Amygdala (tissue), 56 donors: ENCODE measurements around the gene RBM12.
"Not testable (repeated sequence)": the region's sequence is repeated elsewhere in the genome, so short reads cannot be mapped to it uniquely, and the experiment has no call there.

Experiments used
- DNase-seq, 56 donors: peaks; one replicate each; lab custom pipeline; 2025; lab: John Stamatoyannopoulos, UW

Gene RBM12, protein sequence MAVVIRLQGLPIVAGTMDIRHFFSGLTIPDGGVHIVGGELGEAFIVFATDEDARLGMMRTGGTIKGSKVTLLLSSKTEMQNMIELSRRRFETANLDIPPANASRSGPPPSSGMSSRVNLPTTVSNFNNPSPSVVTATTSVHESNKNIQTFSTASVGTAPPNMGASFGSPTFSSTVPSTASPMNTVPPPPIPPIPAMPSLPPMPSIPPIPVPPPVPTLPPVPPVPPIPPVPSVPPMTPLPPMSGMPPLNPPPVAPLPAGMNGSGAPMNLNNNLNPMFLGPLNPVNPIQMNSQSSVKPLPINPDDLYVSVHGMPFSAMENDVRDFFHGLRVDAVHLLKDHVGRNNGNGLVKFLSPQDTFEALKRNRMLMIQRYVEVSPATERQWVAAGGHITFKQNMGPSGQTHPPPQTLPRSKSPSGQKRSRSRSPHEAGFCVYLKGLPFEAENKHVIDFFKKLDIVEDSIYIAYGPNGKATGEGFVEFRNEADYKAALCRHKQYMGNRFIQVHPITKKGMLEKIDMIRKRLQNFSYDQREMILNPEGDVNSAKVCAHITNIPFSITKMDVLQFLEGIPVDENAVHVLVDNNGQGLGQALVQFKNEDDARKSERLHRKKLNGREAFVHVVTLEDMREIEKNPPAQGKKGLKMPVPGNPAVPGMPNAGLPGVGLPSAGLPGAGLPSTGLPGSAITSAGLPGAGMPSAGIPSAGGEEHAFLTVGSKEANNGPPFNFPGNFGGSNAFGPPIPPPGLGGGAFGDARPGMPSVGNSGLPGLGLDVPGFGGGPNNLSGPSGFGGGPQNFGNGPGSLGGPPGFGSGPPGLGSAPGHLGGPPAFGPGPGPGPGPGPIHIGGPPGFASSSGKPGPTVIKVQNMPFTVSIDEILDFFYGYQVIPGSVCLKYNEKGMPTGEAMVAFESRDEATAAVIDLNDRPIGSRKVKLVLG

DNA sequence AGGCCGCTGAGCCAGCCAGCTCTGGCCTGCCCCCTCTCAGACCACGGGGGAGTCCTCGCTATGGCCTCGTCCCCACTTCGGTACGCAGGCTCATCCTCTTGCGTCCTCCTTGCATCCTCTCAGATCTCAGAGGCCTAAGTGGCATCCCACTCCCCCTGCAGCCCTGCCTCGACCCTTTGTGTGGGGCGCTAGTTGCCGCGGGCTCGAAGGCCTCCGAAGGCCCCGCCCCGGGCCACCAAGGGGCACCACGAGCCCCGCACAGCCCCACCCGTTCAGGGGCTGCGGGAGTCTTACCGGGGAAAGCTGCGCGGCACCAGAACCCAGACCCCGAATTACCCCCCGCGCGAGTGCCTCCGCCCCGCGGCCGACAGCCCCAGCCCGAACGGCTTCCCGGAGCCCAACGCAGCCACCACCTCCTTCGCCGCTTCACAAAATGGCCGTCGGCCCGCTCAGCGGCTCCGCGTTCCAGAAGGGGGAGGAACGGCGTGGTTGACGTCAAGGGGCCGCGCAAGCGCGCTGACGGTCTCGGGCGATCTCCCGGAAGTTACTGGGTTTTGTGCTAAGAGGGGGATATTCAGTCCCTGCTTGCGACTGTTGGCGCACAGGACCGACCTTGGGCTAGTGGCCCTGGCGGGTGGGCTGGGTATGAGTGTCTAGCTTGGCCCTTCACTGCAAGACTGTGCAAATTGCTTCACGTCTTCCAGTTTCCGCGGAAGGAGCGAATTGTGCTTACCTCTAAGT is at the start of gene RBM12, which contains the start of gene CPNE1:
Gene RBM12 (minus strand): TSS at position 435 of the 741 bp plus-strand sequence. CDS start 9,578 bp downstream, outside the sequence.
Gene CPNE1 (minus strand): TSS at position 435 of the 741 bp plus-strand sequence. CDS start 31,977 bp downstream, outside the sequence.
- peak; percentile 64 to 95 (median 88) for DNase-seq

DNA sequence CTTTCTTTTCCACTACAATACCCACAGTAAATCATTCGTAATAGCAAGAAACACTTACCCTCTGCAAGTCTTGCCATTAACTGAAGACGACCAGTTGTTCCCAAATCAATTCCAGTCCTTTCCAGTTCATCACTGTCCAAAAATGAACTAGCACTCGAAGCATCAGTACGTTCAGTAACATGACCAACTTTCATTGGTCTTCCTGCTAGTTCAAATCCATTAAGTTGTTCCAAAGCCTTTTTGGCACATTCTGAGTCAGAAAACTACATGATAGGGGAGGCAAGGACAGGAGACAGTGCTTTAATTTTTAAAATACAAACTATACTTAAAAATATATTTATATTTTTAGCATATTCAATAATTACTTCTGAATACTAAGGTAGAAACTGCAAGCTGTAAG is 49.4 kb upstream of the RBM12 start:
- DNase-seq: no peak

DNA sequence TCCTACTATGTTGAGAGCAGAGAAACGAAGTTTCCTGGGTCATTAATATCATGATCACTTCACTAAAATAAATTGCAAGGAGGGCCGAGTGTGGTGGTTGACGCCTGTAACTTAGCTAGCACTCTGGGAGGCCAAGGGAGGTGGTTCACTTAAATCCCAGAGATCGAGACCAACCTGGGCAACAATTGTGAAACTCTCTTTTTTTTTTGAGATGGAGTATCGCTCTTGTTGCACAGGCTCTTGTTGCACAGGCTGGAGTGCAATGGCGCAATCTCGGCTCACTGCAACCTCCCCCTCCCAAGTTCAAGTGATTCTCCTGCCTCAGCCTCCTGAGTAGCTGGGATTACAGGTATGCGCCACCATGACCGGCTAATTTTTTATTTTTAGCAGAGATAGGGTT is 48.4 kb upstream of the RBM12 start:
- DNase-seq: not testable (repeated sequence)

DNA sequence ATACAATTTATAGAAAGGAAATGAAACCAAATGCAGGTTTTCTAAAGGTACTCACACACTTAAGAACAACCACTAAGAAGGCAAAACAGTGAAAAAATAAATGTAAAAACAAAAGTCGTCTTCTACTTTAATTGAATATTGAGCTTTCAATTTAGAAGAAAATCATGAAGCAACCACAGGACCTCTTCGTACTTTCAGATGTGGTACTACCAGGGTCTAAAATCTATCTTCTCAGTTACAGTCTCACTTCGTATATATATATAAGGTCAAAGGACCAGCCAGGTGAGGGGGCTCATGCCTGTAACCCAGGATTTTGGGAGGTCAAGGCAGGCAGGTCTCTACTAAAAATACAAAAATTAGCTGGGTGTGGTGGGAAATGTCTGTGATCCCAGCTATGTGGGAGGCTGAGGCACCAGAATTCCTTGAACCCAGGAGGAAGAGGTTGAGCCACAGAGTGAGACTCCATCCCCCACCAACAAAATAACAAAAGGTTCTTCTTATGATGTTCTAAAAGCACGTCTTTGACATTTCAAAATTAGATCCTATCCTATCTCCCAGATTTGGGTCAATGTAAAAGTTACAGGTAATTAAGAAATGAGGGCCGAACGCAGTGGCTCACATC is 47.0 kb upstream of the RBM12 start:
- DNase-seq: no peak

DNA sequence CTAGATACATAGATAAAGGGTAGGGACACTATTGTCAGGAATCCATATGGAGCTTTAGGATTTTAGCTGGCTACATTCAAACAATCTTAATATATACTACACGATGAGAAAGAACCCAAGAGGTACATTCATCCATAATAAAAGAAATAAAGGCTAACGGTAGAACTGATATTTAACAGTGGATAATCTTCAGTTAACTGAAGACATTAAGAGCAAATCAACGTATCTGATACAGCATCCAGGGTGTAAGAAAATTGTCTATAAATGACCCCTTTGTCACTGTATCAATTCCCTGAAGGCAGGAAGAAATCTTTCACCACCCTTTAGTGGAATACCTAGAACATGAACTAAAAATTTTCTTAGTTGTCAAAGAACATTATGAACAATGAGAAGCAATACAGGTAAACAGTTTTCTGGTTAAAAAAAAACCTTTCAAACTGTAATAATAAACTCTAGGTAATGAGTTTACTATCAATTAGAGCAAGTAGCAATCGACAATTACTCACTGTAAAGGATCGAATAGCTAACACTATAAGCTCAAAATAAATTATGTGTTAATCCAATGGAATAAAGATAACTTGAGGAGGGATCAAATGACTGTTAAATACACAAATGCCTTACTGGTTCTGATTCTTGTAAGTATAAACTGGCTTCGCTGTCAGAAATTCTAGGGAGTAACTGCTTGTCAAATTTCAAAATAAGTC is 46.3 kb upstream of the RBM12 start:
- no peak for DNase-seq

DNA sequence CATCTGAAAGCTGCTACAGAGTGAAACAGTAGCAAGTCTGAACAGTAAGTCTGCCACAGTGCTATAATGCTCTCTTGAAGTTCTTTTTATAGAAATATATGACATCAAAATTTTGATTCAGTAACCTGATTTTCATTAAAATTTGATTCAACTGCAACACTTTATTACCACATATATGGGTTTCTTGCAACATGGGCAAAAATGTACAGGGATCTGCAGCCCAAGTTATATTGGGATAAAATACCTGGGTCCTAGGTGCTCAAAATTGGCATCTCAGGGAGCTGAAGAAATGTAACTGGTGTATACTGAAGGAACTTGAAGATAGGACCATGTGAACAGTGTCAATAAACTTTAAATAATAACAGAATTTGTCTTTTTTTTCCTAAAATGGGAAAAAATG is 45.3 kb upstream of the RBM12 start:
- DNase-seq: no peak

DNA sequence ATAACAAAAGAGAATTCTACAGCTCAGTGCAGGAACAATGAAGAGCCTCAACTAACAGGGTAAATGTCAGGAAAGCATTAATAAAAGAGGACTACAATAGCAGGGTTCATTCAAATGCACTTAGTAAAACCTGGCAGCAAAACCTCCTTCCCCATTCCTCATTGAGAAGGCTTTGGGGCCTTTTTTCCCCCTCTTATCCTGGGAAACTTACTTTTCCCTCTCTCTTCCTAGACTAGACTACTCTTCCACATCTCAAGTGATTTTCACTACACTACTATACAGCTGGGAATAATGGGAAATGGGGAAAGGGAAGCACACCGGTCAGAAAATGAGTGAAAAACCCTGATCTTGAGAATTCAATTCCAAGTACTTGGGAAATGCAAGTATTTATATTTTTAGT is 44.6 kb upstream of the RBM12 start:
- no peak for DNase-seq

DNA sequence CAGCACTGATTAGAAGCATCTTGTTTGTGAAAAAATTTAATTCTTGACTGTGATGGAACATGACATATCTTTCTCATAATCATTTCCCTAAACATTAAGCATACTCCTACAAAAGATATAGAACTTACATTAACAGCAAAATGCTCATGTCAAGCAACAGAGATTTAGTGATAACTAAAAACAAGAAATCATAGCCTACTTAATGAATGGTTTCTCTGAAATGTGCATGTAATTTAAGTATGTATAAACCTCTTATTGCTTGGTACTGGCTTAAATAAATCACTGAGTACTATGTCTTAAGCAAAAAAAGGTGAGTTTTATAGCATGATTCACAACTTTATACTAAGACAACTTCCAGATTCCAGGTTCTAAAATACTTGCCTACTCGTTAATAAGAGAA is 43.8 kb upstream of the RBM12 start:
- DNase-seq: no peak

DNA sequence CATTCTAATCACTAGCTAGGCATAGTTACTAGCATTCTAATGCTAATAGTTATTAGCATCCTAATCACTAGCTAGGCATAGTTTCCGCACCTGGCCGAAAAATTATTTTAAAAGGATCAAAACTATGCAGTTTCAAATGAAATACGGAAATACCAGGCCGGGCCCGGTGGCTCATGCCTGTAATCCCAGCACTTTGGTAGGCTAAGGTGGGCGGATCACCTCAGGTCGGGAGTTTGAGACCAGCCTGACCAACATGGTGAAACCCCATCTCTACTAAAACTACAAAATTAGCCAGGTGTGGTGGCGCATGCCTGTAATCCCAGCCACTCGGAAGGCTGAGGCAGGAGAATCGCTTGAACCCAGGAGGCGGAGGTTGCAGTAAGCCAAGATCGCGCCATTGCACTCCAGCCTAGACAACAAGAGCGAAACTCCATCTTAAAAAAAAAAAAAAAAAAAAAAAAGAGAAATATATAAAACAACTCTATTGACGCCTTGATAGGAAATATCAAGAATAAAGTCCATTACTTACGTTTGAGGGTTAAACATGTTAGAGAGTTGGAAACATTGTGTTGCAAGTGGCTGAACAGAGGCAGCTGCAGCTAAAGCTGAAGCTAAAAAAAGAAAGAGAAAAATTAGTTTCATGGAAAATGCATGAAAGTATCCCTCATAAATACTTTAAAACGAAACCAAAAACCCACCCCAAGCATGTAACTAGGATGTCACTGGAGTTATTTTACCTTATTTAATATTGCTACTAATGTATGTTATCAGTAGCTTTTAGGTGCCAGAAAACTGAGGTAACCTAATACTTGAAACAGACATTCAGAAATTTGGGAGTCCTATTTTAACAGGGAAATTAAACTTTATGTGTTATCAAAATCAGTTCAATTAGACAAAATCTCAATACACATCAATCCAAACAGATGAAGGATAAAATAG is 42.2 kb upstream of the RBM12 start:
- DNase-seq: not testable (repeated sequence)

DNA sequence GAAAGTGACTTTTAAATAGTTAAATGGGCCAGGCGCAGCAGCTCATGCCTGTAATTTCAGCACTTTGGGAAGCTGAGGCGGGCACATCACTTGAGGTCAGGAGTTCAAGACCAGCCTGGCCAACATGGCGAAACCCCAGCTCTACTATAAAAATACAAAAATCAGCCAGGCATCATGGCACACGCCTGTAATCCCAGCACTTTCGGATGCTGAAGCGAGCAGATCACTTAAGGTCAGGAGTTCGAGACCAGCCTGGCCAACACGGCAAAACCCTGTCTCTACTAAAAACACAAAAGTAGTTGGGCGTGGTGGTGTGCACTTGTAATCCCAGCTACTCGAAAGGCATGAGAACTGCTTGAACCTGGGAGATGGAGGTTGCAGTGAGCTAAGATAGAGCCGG is 41.2 kb upstream of the RBM12 start:
- DNase-seq: not testable (repeated sequence)

DNA sequence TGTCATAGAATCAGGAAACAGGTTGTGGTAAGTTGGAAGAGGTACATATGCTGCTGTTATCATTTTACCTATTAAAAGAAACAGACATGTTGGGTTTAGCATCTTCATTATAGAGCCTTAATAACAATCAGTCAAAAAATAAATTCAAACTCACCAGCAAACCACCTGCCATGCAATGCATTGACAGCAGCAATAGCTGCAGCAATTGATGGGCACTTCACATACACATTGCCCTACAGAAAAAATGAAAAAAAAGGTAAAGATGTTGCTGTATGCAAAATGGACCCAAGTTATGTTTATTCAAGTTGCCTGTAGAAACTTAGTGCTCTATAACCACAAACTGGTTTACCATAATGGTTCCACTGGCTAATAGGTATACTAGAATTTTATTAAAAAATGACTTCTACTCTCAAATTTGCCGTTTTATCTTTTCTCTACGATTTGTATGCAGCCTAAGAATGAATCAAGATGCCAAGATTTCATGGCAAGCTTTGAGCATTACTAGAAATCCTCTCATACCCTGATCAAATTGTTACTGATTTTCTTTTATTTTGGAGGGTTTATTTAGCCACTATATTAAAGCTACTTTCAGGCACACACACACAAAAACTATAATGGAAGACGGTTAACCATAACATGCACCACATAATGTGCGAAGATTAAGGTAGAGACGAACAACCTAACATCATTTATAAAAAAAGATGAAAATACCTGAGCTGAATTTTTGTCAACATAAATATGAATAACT is 40.0 kb upstream of the RBM12 start:
- DNase-seq: no peak

DNA sequence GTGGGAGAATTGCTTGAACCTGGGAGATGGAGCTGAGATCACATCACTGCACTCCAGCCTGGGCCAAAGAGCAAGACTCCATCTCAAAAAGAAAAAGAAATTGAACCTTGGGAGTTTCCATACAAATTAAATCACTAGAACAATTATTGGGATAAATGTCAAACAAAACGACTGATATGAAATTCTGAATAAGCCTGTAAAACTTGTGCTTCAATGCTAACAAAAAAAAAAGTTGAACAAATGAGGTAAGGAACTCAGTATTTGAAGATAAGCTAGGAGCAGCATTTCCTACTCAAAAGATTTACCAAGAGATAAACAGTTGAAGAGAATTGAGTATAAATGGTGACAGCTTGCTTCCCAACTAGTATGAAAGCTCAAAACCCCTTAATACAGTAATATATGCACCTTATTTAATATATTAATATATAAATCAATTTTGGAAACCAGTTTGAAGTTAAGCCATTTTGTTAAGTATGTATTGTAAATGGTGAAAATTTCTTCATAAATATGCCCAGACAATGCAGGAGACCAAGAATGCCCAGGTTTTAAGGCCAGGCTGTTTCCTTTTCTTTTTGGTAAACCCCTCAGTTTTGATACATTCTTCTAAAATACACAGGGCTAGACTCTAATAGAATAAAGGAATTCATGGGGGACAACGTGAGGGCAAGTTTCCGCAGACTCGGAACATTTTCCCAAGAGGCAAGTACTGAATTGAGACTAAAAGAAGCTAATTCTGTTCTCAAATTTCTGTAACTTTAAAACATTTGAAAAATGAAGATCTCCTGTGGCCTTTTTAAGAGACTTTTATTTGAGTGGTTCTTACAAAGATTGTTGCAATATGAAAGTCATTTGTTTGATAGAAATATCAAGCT is 38.4 kb upstream of the RBM12 start:
- DNase-seq: no peak

DNA sequence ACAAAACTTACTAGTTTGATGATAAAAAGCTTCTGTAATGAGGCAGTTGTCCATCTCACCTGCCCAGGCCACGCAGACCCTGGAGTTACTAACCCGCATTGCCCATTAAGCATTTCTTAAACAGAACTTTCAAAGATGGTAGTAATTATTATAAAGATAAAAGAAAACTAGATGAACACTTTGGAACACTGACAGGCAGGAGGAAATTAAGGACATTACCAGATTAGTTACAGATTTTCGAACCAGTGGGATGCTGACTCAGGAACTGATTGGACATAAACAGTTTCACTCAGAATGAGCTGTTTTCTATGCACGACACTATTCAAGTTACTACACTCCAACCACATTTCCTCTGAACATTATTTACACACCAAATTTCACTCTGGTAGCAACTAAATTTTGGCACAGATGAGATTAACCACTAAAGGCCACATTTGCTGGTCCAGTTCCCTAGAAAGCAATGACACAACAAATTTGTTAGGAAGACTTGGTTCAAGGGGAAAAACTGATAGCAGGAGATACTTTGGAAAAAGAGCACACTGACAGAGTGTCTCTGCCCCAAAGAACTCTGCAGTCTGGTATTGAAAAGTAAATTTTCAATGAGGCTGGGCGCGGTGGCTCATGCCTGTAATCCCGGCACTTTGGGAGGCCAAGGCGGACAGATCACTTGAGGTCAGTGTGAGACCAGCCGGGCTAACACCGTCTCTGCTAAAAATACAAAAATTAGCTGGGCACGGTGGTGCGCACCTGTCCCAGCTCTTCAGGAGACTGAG is 37.5 kb upstream of the RBM12 start:
- no peak for DNase-seq

DNA sequence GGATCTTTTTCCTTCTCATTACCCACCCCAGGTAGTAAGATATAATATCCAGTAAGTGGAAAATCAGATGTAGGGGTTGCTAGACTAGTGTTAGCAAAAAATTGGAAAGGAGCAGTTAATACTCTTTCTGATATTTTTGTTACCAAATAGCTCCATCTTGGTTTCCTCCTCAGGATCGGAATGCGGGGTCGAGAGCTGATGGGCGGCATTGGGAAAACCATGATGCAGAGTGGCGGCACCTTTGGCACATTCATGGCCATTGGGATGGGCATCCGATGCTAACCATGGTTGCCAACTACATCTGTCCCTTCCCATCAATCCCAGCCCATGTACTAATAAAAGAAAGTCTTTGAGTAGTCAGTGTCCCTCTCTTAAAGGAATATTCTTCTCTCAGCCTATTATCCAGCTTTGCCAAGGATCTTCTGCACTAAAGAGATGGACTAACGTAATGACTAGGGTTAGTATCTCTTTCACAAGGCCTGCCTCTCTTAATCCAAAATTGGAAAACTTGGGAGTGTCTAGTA is 36.0 kb upstream of the RBM12 start:
- no peak for DNase-seq

DNA sequence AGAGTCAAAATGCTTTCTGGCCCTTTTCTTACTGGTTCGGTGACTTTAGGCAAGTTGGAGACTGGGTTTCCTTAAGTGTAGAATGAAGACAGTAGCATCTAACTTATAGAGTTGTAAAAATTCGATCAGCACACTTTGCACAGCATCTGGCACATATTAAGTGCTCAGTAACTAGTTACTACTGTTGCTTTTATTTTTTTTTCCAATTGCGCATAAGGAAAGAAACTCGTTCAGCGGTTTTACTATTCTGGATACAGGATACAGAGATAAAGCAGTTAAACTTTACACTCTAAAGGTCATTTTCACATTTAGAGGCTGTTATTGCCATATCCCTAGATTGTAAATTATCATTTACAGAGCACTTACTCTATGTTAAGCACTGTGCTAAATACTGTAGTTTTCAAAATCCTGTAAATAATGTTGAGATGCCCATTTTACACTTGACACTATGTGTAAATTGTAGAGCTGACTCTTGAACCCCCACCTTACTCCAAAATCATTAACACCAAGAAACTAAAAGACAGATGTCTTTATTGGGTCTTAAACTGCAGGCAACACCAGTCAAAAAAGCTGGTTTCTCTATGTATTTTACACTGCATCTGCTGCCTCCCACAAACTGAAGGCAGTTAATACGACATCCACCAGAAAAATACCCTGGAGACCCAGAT is 35.4 kb upstream of the RBM12 start:
- DNase-seq: no peak
